HG02884 (cell line): ENCODE measurements around the gene RTL3.

Experiments used
- ATAC-seq: cut with Tn5 transposase; IDR thresholded peaks from one replicate; pipeline ENCODE4 v1.9.1; 2021; ENCODE audit warnings: mild to moderate bottlenecking, moderate library complexity; ENCODE audit not compliant: unreplicated experiment

The RTL3 gene

DNA sequence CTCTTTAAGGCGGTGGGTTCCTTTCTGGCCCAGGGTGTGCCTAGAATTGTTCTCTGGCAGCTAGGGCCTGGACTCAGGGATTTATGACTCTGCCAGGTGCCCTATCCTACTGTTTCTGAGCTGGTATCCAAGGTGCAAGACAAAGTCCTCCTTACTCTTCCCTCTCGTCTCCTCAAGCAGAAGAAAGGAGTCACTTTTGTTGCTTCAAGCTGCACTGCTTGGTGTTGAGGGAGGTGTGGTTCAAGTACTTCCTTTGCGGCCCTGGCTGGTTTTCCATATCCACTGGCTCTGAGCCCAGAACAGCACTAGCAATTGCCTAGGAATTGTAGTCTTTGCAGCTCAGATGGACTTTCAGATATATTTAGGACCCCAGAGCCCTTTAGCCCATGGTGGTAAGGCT lies 39.3 kb downstream of the RTL3 start:
- no peak for ATAC-seq

DNA sequence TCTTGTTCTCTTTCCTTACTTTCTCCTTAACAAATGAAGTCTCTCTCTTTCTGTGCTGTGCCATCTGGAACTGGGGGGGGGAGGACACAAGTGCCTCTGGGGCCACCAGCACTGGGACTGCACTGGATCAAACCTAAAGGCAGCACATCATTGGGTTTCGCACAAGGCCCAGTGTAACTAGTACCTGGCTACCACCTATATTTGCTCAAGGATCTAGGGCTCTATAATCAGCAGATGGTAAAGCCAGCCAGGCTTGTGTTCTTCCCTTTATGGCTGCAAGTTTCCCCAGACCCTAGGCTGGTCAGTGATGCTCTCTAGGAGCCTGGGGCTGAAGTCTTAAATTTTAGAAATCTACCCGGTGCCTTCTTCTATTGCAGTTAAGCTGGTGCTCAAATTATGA lies 40.1 kb downstream of the RTL3 start:
- no peak for ATAC-seq

DNA sequence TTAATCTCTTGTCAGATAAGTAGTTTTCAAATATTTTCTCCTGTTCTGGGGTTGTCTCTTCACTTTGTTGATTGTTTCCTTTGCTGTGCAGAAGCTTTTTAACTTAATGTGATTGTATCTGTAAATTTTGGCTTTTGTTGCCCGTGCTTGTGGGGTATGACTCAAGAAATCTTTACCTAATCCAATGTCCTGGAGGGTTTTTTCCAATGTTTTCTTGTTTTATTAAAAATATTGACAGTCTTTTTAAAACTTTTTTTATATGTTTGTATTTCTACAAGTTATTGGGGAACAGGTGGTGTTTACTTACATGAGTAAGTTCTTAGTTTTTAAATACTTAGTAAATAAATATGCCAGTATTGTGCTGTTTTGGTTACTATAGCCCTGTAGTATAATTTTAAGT lies 44.9 kb downstream of the RTL3 start:
- no peak for ATAC-seq
